Mucosa of rectum (tissue), 2 donors: ENCODE data around the gene NUDT13.

Experiments
- H3K27ac ChIP-seq, 2 donors: one replicate each; pipeline ENCODE4 v1.7.0; 2013; ENCODE audit warnings: inconsistent platforms in 2 of 2, low read depth in 2 of 2, low read length in 2 of 2
- H3K27me3 ChIP-seq, 2 donors: one replicate each; pipeline ENCODE4 v1.7.0; 2013; ENCODE audit warnings: low read length in 2 of 2; ENCODE audit not compliant: control insufficient read depth in 2 of 2, insufficient read depth in 2 of 2
- H3K36me3 ChIP-seq, 2 donors: one replicate each; pipeline ENCODE4 v1.7.0; 2013; ENCODE audit warnings: low read length in 2 of 2; ENCODE audit not compliant: control insufficient read depth in 2 of 2, insufficient read depth in 2 of 2
- H3K4me1 ChIP-seq, 2 donors: one replicate each; pipeline ENCODE4 v1.7.0; 2013; ENCODE audit warnings: low read length in 2 of 2, mild to moderate bottlenecking in 1 of 2; ENCODE audit not compliant: control insufficient read depth in 2 of 2, insufficient read depth in 2 of 2
- H3K4me3 ChIP-seq, 2 donors: one replicate each; pipeline ENCODE4 v1.7.0; 2013; ENCODE audit warnings: low read length in 2 of 2
- H3K9ac ChIP-seq, 2 donors: one replicate each; pipeline ENCODE4 v1.7.0; 2013; ENCODE audit warnings: low read length in 2 of 2, low read depth in 1 of 2, mild to moderate bottlenecking in 1 of 2
- H3K9me3 ChIP-seq, 2 donors: one replicate each; pipeline ENCODE4 v1.7.0; 2013; ENCODE audit warnings: low read length in 2 of 2; ENCODE audit not compliant: control insufficient read depth in 2 of 2
- donor health status: healthy.
- donor health status: Normal muscosa, but diverticular disease.

The NUDT13 gene

GRCh38 chr10:73110345-73110849 is at the start of gene NUDT13:
TSS of gene NUDT13 (plus strand) at chr10:73110455. CDS start at chr10:73114366, 3,911 bp downstream.
- H3K27ac ChIP-seq, result peak within 1 kb of the TSS; percentile 83 to 85
- no peaks in the 10 kb centered on the region for H3K9me3 ChIP-seq

GRCh38 chr10:73060738-73061635 is 49.3 kb upstream of the NUDT13 start:
- Histone ChIP-seq H3K9ac (no peak overlapping the region), H3K4me3 (no peak overlapping the region), H3K27ac (no peak overlapping the region)

More at GRCh38 chr10:73110345-73110849, at the start of gene NUDT13:
- Histone ChIP-seq H3K4me3 (peak within 1 kb of the TSS; percentile 62 to 94), H3K4me1 (no peaks in the 10 kb centered on the region), H3K9ac (peak within 1 kb of the TSS; percentile 64 to 85), H3K27me3 (no peaks in the 10 kb centered on the region), H3K36me3 (peaks cover 0 to 2% of the 10 kb centered on the region in 2 donors)

GRCh38 chr10:73061743-73062142 is 48.5 kb upstream of the NUDT13 start:
- H3K9ac ChIP-seq, result no peak overlapping the region

More at GRCh38 chr10:73060738-73061635, 49.3 kb upstream of the NUDT13 start:
- Histone ChIP-seq H3K9me3 (no peaks in the 10 kb centered on the region), H3K36me3 (peaks cover 3 to 5% of the 10 kb centered on the region in 2 donors), H3K27me3 (no peaks in the 10 kb centered on the region), H3K4me1 (no peaks in the 10 kb centered on the region)

DNA sequence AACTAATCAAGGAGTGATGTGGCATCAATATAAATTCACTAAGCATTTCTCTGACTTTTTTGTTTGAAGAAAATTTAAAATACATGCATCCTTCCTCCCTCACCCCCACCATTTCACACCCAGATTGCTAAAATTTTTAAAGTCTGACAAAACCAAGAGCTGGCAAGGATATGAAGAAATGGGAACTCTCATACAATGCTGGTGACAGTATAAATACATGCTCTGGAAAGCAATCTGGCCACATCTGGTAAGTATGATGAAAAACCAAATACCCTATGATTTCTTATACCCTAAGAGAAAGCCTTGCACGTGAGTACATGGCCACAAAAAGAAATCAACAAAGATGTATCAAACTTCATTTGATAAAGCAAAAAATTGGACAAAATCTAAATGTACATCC is 44.8 kb upstream of the NUDT13 start:
- no peak overlapping the region for H3K9ac ChIP-seq
- peaks cover 3 to 11% of the 10 kb centered on the region in 2 donors for H3K36me3 ChIP-seq
- H3K4me1 ChIP-seq, result no peaks in the 10 kb centered on the region
- no peaks in the 10 kb centered on the region for H3K9me3 ChIP-seq
- no peak overlapping the region for H3K4me3 ChIP-seq
- H3K27ac ChIP-seq, result no peak overlapping the region
- H3K27me3 ChIP-seq, result no peaks in the 10 kb centered on the region

More at GRCh38 chr10:73061743-73062142, 48.5 kb upstream of the NUDT13 start:
- H3K27ac ChIP-seq, result no peak overlapping the region
- H3K27me3 ChIP-seq, result no peaks in the 10 kb centered on the region
- no peak overlapping the region for H3K4me3 ChIP-seq
- no peaks in the 10 kb centered on the region for H3K9me3 ChIP-seq
- H3K36me3 ChIP-seq, result peaks cover 3 to 6% of the 10 kb centered on the region in 2 donors
- no peaks in the 10 kb centered on the region for H3K4me1 ChIP-seq

DNA sequence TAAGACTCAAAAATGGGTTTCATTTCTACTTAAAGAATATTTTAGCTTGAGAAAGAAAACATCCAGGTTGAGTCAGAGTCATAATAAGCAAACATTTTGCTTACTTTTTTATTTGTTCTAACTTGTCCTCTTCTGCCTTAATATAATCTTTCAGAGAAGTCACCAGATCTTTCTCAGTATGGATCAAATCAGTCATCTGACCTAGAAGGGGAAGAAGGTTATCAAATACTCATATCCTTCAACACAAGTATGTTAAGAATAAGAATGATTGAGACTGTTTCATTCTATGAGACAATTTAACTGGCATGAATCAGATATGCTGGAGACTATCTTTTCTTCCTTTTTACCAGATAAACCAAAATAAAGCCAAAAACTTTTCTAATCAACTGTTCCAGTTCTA is 36.6 kb upstream of the NUDT13 start:
- no peaks in the 10 kb centered on the region for H3K9me3 ChIP-seq
- H3K36me3 ChIP-seq, result peaks cover 2 to 3% of the 10 kb centered on the region in 2 donors
- no peaks in the 10 kb centered on the region for H3K4me1 ChIP-seq
- no peak overlapping the region for H3K9ac ChIP-seq
- no peak overlapping the region for H3K4me3 ChIP-seq
- no peaks in the 10 kb centered on the region for H3K27me3 ChIP-seq
- no peak overlapping the region for H3K27ac ChIP-seq

GRCh38 chr10:73075829-73076228 is 34.4 kb upstream of the NUDT13 start:
- Histone ChIP-seq H3K27me3 (no peaks in the 10 kb centered on the region), H3K36me3 (peaks cover 0 to 2% of the 10 kb centered on the region in 2 donors), H3K27ac (no peak overlapping the region), H3K9me3 (no peaks in the 10 kb centered on the region), H3K9ac (no peak overlapping the region), H3K4me1 (no peaks in the 10 kb centered on the region), H3K4me3 (no peak overlapping the region)

- Histone ChIP-seq H3K9me3 (no peaks in the 10 kb centered on the region), H3K27me3 (no peaks in the 10 kb centered on the region), H3K36me3 (peaks cover 0 to 2% of the 10 kb centered on the region in 2 donors), H3K4me3 (peak overlapping the region in 1 of 2 donors; percentile 14), H3K4me1 (no peaks in the 10 kb centered on the region), H3K9ac (peak overlapping the region in 1 of 2 donors; percentile 13), H3K27ac (peak overlapping the region; percentile 0 to 61)
Observed at GRCh38 chr10:73076360-73077183, 33.7 kb upstream of the NUDT13 start.

DNA sequence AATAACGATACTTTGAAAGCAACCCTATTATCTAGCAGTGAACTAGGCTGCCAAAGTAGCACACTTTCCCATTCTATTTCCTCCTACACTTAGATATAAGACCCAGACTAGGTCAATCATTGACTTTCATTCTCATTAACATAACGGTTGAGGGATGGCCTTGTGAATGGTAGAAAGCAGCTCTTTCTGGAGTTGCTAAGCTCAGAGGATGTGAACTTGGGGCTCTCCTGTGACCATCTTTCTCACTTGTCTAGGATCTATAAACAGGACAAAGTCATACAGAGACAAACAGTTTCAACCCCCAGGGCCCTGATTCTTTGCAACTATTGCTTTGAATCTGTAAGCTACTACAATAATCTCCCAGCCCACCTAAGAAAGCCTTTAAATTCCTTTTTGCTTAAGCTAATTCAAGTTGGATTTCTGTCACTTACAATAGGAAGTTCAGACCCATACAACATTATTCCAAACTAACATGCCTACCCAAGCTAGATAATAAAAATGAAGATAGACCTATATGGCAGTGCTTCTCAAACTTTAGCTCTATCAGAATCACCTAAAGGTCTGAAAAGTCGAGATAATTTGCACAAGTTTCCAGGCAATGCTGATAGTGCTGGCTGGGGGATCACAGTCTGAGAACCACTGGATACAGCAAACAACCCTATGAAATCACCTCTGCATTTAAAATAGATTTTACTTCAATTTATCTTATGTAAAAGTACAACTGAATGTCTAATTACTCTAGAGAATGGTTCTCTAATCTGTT is 30.3 kb upstream of the NUDT13 start:
- no peak overlapping the region for H3K9ac ChIP-seq
- H3K27me3 ChIP-seq, result no peaks in the 10 kb centered on the region
- no peak overlapping the region for H3K4me3 ChIP-seq
- H3K9me3 ChIP-seq, result no peaks in the 10 kb centered on the region
- no peaks in the 10 kb centered on the region for H3K4me1 ChIP-seq
- no peak overlapping the region for H3K27ac ChIP-seq
- H3K36me3 ChIP-seq, result no peaks in the 10 kb centered on the region

DNA sequence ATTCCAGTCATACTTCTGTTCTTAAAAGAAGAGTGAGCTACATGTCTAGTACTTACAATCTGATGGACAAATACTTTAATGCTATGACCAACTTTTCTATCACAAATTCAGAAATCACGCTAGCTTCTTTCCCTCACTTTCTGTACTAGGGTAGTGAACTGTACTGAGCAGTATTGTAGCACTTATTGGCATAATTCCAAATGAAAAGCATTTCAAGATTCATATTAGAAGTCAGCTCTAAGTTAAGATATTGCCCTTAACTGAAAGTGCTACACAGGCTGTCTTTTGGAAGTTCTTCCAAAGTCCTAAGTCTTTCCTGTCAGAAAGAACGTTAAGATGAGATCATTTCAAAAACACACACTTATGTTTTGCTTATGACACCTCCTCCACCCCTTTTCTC is 27.0 kb upstream of the NUDT13 start:
- Histone ChIP-seq H3K27ac (no peak overlapping the region), H3K27me3 (no peaks in the 10 kb centered on the region), H3K4me3 (no peak overlapping the region), H3K36me3 (no peaks in the 10 kb centered on the region), H3K4me1 (no peaks in the 10 kb centered on the region), H3K9me3 (no peaks in the 10 kb centered on the region), H3K9ac (no peak overlapping the region)
